Measurements from ENCODE around the gene DNAH7.

The DNAH7 gene

GRCh38 chr2:195967336-195967735 is 101.3 kb downstream of the DNAH7 start:
- no peak for DNase-seq (ENCODE audit: low spot score)

GRCh38 chr2:195961873-195962272 is 106.8 kb downstream of the DNAH7 start:
- DNase-seq (ENCODE audit: low spot score): no peak

GRCh38 chr2:195959341-195959740 is 109.3 kb downstream of the DNAH7 start:
- DNase-seq (ENCODE audit: low spot score): no peak

GRCh38 chr2:195956725-195957124 is 111.9 kb downstream of the DNAH7 start:
- no peak for DNase-seq (ENCODE audit: low spot score)

GRCh38 chr2:195945056-195945455 is 123.6 kb downstream of the DNAH7 start:
- DNase-seq (ENCODE audit: low spot score): no peak

- DNase-seq (ENCODE audit: low spot score): no peak
Observed at GRCh38 chr2:195937176-195937575, 131.5 kb downstream of the DNAH7 start.

GRCh38 chr2:195934484-195934883 is 134.2 kb downstream of the DNAH7 start:
- DNase-seq (ENCODE audit: low spot score): no peak

GRCh38 chr2:195929531-195929930 is 139.1 kb downstream of the DNAH7 start:
- no peak for DNase-seq (ENCODE audit: low spot score)

- DNase-seq (ENCODE audit: low spot score): no peak
Observed at GRCh38 chr2:195925120-195925519, 143.5 kb downstream of the DNAH7 start.

GRCh38 chr2:195923889-195924288 is 144.7 kb downstream of the DNAH7 start:
- DNase-seq (ENCODE audit: low spot score): no peak

GRCh38 chr2:195917021-195917600 is 151.5 kb downstream of the DNAH7 start:
- DNase-seq (ENCODE audit: low spot score): peak; percentile 10

- no peak for DNase-seq (ENCODE audit: low spot score)
Observed at GRCh38 chr2:195912079-195912478, 156.6 kb downstream of the DNAH7 start.

- no peak for DNase-seq (ENCODE audit: low spot score)
Observed at GRCh38 chr2:195910570-195910969, 158.1 kb downstream of the DNAH7 start.

- DNase-seq (ENCODE audit: low spot score): no peak
Observed at GRCh38 chr2:195909926-195910325, 158.7 kb downstream of the DNAH7 start.

GRCh38 chr2:195907474-195907873 is 161.2 kb downstream of the DNAH7 start:
- DNase-seq (ENCODE audit: low spot score): no peak

- no peak for DNase-seq (ENCODE audit: low spot score)
Observed at GRCh38 chr2:195903956-195904355, 164.7 kb downstream of the DNAH7 start.

- DNase-seq (ENCODE audit: low spot score): no peak
Observed at GRCh38 chr2:195902857-195903256, 165.8 kb downstream of the DNAH7 start.

- no peak for DNase-seq (ENCODE audit: low spot score)
Observed at GRCh38 chr2:195899226-195899625, 169.4 kb downstream of the DNAH7 start.

- peak; percentile 65 for DNase-seq (ENCODE audit: low spot score)
Observed at GRCh38 chr2:195898505-195899191, 170.0 kb downstream of the DNAH7 start.

GRCh38 chr2:195891081-195891480 is 177.6 kb downstream of the DNAH7 start:
- no peak for DNase-seq (ENCODE audit: low spot score)

- DNase-seq (ENCODE audit: low spot score): no peak
Observed at GRCh38 chr2:195879153-195879552, 189.5 kb downstream of the DNAH7 start.

- DNase-seq (ENCODE audit: low spot score): no peak
Observed at GRCh38 chr2:195871326-195871725, 197.3 kb downstream of the DNAH7 start.

GRCh38 chr2:195864316-195864715 is 204.3 kb downstream of the DNAH7 start:
- DNase-seq (ENCODE audit: low spot score): no peak

- DNase-seq (ENCODE audit: low spot score): no peak
Observed at GRCh38 chr2:195863564-195863963, 205.1 kb downstream of the DNAH7 start.
